Activated T-cell treated with anti-CD3 and anti-CD28 coated beads for 24 hours (primary cell): ENCODE data around the gene HSPG2.
"Not testable (repeated sequence)": the region's sequence is repeated elsewhere in the genome, so short reads cannot be mapped to it uniquely, and the experiment has no call there.

Experiments used
- DNase-seq: peaks from one replicate; pipeline ENCODE4 v3.0.0-alpha.2; 2020; ENCODE audit warnings: low read depth

Gene HSPG2

DNA sequence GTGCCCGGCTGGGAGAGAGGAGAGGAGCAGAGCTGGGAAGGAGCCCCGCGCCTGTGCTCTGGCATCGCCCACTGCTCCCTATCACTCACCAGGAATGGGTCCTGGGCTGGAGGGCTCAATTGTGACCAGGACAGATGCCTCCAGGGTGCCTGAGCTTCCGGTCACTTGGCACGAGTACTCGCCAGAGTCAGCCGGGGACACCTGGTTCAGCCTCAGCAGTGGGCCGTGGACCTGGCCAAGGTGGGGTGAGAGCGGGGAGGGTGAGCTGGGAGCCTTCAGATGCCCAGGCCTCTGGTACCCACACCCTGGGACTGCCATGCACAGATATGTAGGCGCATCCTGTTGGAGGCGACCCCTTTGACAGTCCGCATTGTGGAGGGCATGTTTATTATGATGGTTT, 93.9 kb downstream of the HSPG2 start:
- no peak for DNase-seq

GRCh38 chr1:21842606-21843162, 94.4 kb downstream of the HSPG2 start:
- DNase-seq: no peak

DNA sequence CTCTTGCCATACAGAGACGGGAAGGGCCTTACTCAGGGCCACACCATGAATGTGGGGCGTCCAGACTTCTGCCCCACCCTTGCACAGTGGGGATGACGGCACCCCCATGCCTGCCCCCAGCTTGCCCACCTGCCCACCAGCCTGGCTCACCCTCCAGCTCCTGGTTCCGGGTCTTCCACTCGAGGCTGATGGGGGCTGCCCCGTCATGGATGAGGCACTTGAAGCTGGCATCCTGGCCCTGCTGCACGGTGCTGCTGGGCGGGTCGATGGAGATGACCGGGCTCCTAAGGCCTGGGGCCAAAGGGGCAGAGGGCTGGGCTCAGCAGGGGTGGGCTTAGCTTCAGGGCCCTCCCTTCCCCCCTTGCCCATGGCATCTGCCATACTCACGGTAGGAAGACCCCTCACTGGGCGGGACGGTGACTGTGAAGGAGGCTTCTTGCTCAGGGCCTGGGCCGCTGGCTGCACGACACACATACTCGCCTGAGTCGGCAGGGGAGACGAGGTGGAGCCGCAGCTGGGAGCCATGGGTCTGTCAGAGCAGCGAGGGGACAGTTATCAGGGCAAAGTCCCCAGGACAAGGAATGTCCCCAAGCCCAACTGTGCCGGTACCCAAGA, 95.2 kb downstream of the HSPG2 start:
- DNase-seq: no peak

DNA sequence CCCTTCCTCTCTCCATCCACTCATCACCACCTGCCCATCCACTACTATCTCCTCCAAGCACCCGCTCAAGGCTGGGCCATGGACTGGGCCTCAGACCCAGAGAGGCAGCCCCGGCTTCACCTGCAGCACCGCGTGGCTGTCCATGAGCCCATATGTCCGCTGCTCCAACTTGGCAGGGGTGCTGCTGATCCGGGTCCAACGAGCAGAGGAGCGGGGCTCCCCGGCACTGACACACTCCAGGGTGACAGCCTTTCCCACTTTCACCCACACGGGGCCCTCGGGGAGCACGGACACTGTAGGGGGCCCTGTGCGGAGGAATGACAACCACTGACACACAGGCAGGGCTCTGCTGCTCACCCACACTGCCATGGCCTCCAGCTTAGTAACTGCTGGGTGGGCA, 96.1 kb downstream of the HSPG2 start:
- DNase-seq: no peak

DNA sequence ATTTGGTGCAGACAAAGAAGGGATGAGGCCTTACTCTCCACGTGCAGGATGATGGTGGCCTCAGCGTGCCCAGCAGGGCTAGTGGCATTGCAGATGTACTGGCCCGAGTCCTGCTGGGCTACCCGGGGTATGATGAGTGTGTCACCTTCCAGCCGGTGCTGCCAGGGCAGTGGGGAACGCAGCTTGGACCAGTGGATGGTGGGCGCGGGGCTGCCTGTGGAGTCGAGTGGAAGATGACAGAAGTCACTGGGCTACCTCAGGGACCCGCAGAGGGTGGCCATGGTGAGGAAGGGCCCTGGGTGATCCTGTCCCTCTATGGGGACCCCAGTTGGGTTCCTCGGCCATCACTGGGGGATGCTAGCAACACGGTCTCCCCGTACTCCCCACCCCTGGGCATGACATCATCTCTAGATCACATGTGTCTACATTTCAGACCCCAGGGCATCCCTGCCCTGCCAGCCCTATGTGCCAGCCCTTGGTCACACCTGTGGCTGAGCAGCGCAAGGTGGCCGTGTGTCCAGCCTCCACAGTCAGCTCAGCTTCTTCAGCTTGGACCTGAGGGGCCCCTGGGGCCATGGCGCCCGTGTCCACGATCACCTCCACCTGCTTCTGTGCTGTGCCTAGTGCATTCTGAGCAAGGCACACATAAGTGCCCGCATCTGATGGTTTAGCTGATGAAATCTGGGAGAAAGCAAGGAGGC, 97.6 kb downstream of the HSPG2 start:
- DNase-seq: no peak

GRCh38 chr1:21838359-21839157, 98.6 kb downstream of the HSPG2 start:
- no peak for DNase-seq

DNA sequence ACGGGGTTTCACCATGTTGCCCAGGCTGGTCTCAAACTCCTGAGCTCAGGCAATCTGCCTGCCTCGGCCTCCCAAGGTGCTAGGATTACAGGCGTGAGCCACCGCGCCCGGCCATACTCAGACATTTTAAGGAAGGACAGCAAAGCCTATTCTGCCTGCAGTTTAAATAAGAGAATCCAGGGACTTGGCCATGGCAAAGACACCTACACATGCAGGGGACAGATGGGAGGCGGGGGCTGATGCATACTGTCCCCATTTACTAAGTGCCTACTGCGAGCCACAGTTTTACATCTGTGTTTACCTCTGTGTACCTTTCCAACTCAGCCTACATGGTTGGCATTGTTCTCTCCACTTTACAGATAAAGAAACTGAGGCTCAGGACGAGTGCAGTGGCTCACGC, 99.6 kb downstream of the HSPG2 start:
- DNase-seq: no peak

DNA sequence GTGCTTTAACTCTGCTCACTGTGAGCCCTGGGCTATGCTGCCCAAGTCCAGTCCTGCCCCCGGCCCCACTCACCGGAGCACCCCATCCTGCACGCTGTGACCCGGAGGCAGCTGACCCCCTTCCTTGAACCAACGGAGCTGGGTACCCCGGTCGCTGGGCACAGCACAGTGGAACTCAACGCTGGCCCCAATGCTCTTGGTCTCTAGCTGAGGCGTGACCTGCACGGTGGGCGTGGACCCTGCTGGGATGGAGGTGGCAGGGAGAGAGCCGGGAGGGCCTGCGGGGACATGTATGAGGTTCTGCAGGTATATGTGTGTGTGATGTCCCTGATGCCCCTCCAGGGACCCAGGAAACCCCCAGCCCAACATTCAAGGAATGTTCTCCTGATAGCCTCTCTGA, 100.4 kb downstream of the HSPG2 start:
- no peak for DNase-seq

DNA sequence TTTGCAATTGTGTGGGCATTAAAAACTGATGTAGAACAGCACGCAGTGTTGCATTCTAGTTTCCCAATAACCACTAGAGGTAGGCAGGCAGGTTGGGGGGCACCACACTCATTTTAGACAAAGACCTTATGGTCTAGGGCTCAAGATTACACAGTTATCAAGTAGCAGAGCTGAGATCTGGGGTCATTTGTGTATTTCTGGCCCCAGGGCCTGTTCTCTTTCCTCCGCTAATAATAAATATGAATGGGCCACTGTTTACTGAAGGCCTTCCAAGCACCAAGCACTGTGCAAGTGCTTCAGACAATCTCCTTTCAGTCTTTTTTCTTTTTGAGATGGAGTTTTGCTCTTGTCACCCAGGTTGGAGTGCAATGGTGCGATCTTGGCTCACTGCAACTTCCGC, 101.1 kb downstream of the HSPG2 start:
- no peak for DNase-seq

GRCh38 chr1:21834666-21835065, 102.4 kb downstream of the HSPG2 start:
- DNase-seq: no peak

DNA sequence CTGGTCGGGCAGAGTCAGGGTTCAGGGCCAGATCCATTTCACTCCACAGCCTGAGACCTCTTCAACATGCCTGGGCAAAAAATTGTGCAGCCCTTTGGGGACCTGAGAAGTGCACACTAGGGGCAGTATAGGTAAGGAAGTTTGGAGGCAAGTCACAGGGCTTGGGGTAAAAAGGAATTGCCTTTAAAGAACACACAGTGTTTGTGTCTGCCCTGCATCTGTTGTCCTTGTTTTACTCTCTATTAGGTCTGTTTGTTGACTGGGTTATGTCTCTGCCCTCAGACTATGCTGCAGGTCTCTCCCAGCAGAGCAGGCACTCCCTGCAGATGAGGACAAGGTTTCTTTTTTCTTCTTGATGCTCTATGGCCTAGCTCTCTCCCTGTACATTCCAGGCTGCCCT, 103.0 kb downstream of the HSPG2 start:
- no peak for DNase-seq

DNA sequence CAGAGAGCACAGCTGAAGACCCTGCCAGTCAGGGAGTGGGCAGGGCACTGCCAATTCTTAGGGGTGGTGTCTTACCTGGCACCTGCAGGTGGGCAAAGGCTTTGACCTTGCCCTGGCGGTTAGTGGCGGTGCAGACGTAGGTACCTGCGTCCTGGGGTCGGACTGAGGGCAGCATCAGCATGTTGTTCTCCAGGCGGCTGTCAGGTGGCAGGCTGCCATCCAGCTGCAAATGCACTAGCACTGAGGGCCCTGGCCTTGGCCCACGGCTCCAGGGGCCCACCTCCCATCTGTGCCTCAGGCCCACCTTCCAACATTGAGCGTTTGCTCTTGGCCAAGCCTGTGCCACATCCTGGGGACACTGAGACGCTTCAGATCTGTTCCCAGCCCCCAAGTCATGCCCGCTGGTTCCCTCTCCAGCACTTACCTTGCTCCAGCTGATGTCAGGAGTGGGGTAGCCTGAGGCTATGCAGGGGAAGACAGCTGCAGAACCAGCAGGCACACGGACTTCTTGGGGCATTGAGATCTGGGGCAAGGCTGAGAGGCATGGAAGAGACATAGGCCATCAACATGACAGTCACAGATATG, 103.6 kb downstream of the HSPG2 start:
- no peak for DNase-seq

DNA sequence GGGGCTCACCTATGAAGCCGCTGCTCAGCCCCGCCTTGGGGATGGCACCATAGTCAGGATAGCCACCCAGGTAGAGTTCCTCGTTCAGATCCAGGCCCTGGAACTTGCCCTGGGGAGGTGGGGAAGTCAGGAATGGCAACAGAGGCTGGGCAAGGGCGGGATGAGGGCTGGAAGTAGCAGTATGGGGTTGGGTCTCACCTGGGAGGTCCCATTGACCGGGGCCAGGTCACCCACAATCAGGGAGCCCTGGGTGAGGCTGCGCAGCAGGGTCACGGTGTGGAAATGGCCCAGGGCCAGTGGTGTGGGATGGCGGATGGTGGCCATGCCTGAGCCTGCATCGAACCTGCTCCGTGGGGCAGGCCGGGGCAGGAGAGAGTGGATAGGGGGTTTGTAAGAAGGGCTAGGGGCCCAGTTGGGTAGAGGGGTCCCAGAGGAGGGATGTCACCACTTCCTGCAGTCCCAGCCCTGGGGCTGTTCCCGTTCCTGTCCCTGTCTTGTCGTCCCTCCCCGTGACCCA, 105.6 kb downstream of the HSPG2 start:
- DNase-seq: no peak

- no peak for DNase-seq
These were observed 106.2 kb downstream of the HSPG2 start for GRCh38 chr1:21830792-21831453.

DNA sequence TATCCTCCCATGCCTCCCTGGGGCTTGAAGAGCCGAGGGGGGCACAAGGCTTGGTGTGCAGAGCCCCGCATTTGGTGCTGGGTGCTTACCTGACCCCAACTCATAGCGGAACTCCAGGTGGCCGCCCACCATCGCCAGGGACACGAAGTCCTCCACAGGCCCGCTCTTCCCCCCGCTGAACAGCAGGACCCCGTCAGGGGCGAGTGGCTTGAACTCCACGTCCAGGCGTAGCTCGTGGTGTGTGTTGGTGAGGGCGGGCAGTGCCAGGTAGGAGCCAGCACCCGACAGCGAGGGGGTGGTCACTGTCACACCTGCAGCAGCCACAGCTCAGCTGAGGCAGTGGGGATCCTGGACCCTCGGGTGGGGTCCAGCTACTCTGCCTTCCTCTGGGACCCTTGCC, 107.8 kb downstream of the HSPG2 start:
- DNase-seq: no peak

DNA sequence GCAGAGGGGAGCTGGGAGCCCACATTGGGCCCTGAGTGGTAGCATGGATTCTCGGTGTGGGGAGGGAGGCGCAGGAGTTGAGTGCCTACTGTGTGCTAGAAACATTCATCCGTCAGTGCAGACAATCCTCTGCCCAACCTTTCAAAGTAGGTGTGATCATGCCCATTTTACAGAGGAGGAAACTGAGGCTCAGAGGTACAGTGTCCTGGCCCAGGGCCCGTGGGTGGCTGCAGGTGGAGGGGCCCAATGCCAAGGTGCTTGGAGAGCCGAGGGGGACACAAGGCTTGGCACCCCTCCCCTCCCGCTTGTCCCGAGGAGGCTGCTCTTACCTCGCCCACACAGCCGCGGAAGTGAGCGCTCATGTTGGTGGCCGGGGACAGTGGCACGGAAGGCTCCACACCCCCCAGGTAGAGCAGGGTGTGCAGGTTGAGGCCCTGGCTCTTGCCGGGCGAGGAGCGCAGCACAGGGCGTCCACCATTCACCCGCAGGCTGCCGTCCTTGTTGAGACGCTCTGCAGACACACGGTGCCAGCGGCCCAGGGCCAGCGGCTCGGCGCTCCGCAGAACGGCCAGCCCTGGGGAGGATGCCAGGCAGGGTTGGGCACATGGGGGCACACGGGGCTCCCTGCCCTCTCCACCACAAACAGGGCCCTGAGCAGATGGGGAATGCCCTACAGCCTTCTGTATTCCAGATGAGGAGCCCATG, 108.5 kb downstream of the HSPG2 start:
- no peak for DNase-seq

GRCh38 chr1:21828075-21828474, 109.0 kb downstream of the HSPG2 start:
- no peak for DNase-seq

- DNase-seq: no peak
These were observed 109.9 kb downstream of the HSPG2 start for GRCh38 chr1:21827141-21827679.

DNA sequence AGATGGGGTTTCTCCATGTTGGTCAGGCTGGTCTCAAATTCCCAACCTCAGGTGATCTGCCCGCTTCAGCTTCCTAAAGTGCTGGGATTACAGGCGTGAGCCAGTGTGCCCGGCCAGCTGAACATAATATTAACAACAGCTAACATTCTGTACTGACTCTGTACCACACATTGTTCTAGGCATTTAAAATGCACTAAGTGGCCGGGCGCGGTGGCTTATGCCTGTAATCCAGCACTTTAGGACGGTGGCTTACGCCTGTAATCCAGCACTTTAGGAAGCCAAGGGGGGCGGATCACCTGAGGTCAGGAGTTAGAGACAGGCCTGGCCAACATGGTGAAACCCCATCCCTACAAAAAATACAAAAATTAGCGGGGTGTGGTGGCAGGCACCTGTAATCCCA, 110.4 kb downstream of the HSPG2 start:
- not testable (repeated sequence) for DNase-seq

DNA sequence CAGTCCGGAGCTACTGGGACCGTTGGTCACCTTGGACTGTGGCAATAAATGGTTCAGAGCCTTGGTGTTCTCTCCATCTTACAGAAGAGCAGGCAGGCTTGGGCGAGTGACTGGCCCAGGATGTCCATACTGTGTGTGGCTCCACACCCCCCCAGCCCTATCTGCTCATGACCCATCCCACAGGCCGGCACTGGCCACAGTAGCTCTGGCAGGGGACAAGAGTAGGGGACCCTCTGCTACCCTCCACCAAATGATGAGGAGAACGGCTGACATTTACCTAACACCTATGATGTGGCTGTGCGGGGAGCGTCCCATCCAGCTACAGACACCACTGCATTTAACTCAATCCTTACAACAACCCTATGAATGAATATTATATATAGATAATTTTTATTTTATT, 111.7 kb downstream of the HSPG2 start:
- DNase-seq: no peak

GRCh38 chr1:21824926-21825325, 112.2 kb downstream of the HSPG2 start:
- no peak for DNase-seq
